ENCODE results near the gene FOSB.
A peak's percentile ranks its signal among the peaks of the same experiment; 100 is the strongest.
"Not testable (repeated sequence)": the region's sequence is repeated elsewhere in the genome, so short reads cannot be mapped to it uniquely, and the experiment has no call there.

The FOSB gene

DNA sequence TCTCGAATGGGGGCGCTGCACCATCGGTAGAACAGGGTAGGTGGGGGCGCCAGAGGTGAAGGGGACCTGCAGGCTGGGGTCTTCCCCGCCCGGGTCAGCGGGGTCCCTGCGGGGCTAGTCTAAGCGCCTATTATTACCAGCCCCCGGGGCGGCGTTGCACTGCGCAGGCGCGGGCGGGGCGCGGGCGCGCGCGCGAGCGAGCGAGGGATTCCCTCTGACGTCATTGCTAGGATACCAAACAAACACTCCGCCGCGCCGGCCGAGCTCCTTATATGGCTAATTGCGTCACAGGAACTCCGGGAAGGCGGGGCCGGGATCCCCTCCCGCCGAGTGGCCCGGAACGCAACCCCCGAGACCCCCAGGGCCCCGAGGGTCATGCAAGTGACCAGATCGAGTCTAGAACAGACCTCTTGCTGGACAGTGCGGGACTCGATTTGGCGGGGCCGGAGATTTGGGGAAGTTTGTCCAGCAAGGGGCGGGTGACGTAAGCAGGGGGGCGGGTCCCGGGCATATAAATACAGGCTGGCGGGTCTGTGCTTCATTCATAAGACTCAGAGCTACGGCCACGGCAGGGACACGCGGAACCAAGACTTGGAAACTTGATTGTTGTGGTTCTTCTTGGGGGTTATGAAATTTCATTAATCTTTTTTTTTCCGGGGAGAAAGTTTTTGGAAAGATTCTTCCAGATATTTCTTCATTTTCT, at the start of gene FOSB:
Gene FOSB, plus strand, starts transcription at position 541 of the 703 bp plus-strand sequence. CDS start 591 bp downstream, outside the sequence.
- peak; percentile 81 to 94 (median 85) for DNase-seq (ENCODE audit: low read depth in 3 of 3)

DNA sequence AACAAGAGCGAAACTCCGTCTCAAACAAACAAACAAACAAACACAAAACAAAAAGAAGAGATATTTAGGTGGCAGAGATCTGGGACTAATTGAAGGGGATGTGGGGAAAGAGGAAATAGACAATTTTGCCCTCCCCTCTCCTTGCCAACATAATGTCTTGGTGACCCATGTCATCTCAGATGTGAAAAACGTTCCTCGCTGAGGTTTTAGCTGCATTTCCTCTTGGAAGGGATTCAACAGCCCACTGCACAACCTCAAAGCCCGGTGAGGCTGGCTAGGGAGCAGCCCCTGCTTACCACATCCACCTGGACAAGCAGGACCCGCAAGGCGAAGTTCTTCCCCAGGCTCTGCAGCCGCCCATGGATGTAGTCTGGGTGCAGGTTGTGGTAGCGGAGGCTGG, 49.0 kb upstream of the FOSB start:
- DNase-seq (ENCODE audit: low read depth in 3 of 3): no peak

DNA sequence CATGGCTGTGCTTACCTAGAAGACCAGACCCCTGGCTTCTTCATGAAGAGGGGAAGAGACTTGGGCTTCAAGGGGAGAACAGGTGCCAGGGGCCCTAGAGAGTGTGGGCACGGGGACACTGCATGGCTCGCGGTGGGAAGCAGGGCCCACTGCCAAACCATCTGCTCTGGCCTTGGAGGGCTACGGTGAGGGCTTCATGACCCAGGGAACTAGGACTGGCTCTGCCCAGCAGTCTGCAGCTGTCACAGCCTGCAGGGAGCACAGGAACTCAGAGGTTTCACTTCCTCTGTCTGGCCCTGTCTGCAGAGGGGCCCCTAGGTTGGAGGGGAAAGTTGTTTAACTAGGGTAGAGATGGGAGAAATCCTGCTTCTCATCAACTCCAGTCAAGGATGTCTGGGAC, 48.4 kb upstream of the FOSB start:
- DNase-seq (ENCODE audit: low read depth in 3 of 3): no peak

- no peak for DNase-seq (ENCODE audit: low read depth in 3 of 3)
Measured at GRCh38 chr19:45419895-45420294, 47.9 kb upstream of the FOSB start.

DNA sequence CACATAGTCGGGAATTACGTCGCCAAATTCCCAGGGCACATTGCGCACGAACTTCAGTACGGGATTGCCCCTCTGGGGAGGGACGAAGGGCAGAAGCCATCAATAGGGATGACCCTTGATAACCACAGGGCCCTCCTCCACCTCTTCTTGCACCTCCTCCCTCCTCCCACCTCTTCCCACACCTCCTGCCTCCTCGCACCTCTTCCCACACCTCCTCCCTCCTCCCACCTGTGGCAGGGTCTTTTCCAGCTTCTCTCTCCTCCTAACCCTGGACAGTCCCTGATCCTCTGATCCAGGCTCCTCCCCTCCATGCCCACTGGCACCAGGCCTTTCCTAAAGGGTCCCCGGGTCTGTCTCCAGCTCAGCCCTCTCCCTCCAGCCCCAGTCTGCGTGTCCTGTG, 47.4 kb upstream of the FOSB start:
- no peak for DNase-seq (ENCODE audit: low read depth in 3 of 3)

DNA sequence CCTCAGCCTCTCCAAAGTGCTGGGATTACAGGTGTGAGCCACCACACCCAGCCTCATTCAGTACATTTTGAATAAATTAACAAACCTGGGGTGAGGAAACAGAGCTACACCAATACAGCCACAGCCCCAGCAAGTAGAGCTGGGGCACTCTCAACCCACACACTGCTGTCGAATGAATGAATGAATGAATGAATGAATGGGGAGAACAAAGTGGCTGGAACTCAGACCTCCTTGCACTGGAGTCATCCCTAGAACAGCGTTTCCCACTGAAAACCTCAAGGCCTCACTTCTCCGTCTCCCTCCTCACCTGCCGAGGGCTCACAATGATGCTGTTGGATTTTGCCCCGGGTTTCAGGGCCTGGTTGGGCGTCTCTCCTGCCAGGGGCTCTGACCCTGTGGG, 46.9 kb upstream of the FOSB start:
- DNase-seq (ENCODE audit: low read depth in 3 of 3): no peak

GRCh38 chr19:45421947-45422498, 45.8 kb upstream of the FOSB start:
- DNase-seq (ENCODE audit: low read depth in 3 of 3): no peak

DNA sequence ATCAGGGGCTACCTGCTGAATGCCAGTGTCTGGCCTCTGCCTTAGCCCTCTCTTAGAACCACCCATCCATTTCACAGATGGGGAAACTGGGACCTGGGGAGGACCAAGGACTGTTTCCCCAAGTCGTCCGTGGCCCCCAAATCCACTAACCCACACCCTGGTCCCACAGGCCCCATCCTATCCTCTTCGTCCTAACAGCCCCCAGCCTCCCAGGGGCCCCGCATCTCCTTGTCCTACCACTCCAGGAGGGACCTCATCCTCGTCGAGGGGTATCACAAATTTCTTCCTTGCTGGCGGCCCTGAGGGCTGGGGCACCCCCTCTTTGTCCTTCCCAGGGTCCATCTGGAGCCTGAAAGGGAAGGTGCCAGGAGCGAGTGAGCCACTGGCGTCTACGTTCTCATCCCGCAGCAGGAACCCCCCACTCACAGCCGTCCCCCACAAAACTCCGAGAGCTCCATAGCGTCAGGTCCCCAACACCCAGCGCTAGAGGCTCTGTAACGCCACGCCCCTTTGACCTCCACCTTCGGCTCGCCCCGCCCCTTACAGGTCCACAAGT, 44.7 kb upstream of the FOSB start:
- peak in 2 of 3 experiments; percentile 70 to 72 for DNase-seq (ENCODE audit: low read depth in 3 of 3)

DNA sequence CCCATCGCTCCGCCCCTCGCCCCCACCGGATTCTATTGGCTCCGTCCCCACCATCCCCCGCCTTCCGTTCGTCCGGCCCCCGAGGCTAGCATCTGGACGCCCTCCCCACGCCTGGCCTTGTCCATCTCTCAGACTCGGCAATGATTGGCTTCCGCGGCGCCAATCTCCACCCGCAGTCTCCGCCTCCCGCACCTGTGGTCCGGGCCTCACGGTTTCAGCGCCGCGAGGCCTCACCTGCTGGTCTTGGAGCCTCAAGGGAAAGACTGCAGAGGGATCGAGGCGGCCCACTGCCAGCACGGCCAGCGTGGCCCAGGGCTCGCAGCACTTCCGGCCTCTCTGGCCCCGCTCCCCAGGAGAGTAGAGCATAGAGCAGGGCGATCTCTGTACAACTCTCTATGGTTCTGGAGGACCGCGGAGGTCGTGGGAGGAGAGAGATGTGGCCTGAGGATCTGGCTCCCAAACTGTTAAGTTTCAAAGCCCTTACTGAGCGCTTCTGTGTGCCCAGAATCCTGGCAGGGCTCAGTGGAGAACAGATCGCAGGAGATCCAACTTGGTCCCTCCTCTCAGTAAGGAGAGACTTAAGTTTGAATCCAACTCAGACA, 44.1 kb upstream of the FOSB start, which contains the start of gene ERCC1:
Gene ERCC1, minus strand, starts transcription at position 329 of the 602 bp plus-strand sequence. CDS start 543 bp downstream, outside the sequence.
- DNase-seq (ENCODE audit: low read depth in 3 of 3): peak in 1 of 3 experiments; percentile 72

GRCh38 chr19:45424191-45425058, 43.4 kb upstream of the FOSB start:
- DNase-seq (ENCODE audit: low read depth in 3 of 3): no peak

GRCh38 chr19:45428384-45429231, 39.2 kb upstream of the FOSB start:
- no peak for DNase-seq (ENCODE audit: low read depth in 3 of 3)

- not testable (repeated sequence) for DNase-seq (ENCODE audit: low read depth in 3 of 3)
Measured at GRCh38 chr19:45429896-45430295, 37.9 kb upstream of the FOSB start.

DNA sequence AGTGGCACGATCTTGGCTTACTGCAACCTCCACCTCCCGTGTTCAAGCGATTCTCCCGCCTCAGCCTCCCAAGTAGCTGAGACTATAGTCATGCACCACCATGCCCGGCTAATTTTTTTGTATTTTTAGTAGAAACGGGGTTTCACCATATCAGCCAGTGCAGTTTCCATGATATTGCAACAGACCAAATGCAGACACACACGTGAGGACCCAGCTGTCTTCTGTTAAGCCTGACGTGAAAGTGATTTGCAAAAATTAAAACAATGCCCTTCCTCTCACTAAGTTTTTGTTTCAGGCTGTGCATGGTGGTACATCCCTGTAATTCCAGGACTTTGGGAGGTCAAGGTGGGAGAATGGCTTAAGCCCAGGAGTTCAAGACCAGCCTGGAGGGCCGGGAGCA, 36.8 kb upstream of the FOSB start:
- DNase-seq (ENCODE audit: low read depth in 3 of 3): not testable (repeated sequence)

DNA sequence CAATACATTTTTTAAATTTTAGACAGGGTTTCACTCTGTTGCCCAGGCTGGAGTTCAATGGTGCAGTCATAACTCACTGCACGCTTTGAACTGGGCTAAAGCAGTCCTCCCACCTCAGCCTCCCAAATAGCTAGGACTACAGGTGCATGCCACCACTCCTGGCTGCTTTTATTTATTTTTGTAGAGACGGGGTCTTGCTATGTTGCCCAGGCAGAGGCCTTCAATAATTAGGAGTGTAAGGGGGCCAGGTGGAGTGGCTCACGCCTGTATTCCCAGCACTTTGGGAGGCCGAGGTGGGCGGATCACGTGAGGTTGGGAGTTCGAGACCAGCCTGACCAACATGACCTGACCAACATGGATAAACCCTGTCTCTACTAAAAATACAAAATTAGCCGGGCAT, 35.3 kb upstream of the FOSB start:
- DNase-seq (ENCODE audit: low read depth in 3 of 3): not testable (repeated sequence)

DNA sequence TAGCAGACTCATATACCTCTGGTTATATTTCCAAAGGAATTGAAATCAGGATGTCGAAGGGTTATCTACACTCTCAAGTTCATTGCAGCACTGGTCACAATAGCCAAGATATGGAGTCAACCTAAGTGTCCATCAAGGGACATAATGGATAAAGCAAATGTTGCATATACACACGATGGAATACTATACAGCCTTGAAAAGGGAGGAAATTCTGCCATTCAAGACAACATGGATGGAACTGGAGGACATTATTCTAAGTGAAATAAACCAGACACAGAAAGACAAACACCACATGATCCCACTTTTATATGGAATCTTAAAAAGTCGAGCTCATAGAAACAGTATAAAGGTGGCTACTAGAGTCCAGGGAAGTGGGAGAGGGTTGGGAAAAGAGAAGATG, 30.5 kb upstream of the FOSB start:
- DNase-seq (ENCODE audit: low read depth in 3 of 3): no peak

- no peak for DNase-seq (ENCODE audit: low read depth in 3 of 3)
Measured at GRCh38 chr19:45439190-45439568, 28.6 kb upstream of the FOSB start.

- DNase-seq (ENCODE audit: low read depth in 3 of 3): peak; percentile 67 to 73 (median 73)
Measured at GRCh38 chr19:45439569-45440258, 28.1 kb upstream of the FOSB start.

DNA sequence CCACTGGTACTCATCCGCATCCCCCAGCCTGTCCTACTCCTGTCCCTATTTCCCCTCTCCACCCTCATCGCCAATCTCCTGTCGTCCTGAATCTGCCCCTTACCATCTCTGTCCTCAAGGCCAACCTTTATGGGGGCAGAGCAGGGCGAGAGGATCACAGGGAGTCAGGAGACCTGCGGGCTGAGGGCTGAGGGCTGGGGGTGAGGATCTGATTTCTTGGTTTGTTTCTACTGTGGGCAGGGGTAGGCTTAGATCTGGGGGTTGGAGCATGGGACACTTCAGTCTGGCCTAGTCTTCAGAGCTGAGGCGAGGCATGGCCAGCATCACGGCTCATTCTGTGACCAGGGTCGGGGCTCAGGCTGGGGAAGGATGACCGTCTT, 27.5 kb upstream of the FOSB start:
- DNase-seq (ENCODE audit: low read depth in 3 of 3): no peak

- DNase-seq (ENCODE audit: low read depth in 3 of 3): no peak
Measured at GRCh38 chr19:45440873-45441654, 26.7 kb upstream of the FOSB start.

DNA sequence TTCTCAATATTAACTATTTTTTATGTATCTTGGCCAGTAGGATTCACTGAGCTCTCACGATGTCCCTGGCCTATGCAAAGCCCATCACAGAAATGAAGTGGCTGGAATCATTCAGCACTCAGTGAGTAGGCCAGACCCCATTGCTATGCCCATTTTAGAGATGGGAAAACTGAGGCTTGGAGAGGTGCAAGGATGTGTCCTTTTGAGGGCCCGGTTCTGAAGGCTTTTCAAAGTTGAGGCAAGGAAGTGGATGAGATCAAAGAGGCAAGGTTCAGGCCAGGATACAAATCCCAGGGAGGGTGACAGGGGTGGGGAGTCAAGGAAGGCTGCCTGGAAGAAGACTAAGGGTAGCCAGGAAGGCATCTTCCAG, 25.4 kb upstream of the FOSB start:
- no peak for DNase-seq (ENCODE audit: low read depth in 3 of 3)

Data from stimulated activated CD4-positive, alpha-beta T cell treated with anti-CD3 and anti-CD28 coated beads, TNF-alpha, amount 100 ng/mL, for 4 hours (primary cell).